ENCODE results near the gene CD36.

Gene CD36

DNA sequence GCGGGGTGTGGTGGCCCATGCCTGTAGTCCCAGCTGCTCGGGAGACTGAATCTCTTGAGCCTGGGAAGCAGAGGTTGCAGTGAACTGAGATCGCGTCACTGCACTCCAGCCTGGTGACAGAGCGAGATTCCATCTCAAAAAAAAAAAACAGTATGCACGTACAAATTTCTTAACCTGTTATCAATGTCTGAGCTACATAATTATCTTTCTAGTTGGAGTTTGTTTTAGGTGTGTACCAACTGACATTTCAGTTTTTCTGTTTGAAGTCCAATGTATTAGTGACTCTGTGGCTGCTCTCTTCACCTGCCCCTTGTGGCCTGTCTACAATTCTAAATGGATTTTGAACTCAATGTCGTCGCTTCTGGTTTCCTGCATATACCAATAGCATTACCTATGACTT is 40.3 kb downstream of the CD36 start:
- Histone ChIP-seq H3K27me3 (ENCODE audit: control insufficient read depth in 1 of 2, insufficient read depth in 2 of 2, low read length in 2 of 2) (no peaks in the 10 kb centered on the region), H3K4me3 (ENCODE audit: low read depth in 1 of 2, low read length in 2 of 2) (no peak overlapping the region), H3K27ac (ENCODE audit: low read depth, low read length) (no peak overlapping the region)

DNA sequence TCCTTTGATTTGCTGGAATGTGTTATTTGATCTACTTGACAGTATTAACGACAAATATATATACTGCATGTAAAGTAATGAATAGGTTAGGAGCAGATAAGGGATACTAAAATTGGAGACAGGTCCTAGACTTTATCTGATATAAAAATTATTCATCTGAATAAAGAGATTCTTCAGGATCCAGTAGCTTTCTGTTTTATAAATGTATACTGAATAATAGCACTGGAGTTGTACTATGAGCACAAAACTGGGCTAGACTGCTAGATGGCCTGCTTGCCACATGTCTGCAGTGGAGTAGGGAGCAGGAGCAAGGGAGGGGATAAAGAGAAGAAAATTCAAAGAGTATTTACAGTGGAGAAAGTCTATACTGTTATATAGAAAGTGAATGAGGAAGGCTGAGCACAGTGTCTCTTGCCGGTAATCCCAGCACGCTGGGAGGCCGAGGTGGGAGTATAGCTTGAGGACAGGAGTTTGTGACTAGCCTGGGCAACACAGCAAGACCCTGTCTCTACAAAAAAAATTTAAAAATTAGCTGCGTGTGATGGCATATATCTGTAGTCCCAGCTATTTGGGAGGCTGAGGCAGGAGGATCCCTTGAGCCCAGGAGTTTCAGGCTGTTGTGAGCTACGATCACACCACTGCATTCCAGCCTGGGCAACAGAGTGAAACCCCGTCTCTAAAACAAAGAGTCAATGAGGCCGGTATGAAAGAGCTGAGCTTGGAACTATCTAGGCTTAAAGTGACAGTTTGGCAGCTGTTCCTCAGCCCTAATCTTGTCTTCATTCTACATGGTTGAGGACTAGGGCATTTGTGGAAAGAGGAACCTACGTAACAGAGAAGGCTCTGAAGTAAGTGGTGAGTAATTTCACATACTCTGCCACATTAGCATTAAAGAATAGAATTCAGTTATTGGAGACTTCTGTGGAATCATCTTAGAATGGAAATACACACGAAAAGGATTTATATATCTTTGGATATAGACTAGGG is 41.8 kb downstream of the CD36 start:
- no peaks in the 10 kb centered on the region for H3K27me3 ChIP-seq (ENCODE audit: control insufficient read depth in 1 of 2, insufficient read depth in 2 of 2, low read length in 2 of 2)
- no peak overlapping the region for H3K27ac ChIP-seq (ENCODE audit: low read depth, low read length)
- H3K4me1 ChIP-seq (ENCODE audit: insufficient read depth, low read length): no peaks in the 10 kb centered on the region
- no peak overlapping the region for H3K9ac ChIP-seq (ENCODE audit: low read length)
- no peak overlapping the region for H3K4me3 ChIP-seq (ENCODE audit: low read depth in 1 of 2, low read length in 2 of 2)
- no peaks in the 10 kb centered on the region for H3K36me3 ChIP-seq (ENCODE audit: insufficient read depth, low read length)
- no peaks in the 10 kb centered on the region for H3K9me3 ChIP-seq (ENCODE audit: low read length)

More for the DNA sequence above, 40.3 kb downstream of the CD36 start:
- H3K4me1 ChIP-seq (ENCODE audit: insufficient read depth, low read length): no peaks in the 10 kb centered on the region
- no peaks in the 10 kb centered on the region for H3K36me3 ChIP-seq (ENCODE audit: insufficient read depth, low read length)
- no peaks in the 10 kb centered on the region for H3K9me3 ChIP-seq (ENCODE audit: low read length)
- H3K9ac ChIP-seq (ENCODE audit: low read length): no peak overlapping the region

DNA sequence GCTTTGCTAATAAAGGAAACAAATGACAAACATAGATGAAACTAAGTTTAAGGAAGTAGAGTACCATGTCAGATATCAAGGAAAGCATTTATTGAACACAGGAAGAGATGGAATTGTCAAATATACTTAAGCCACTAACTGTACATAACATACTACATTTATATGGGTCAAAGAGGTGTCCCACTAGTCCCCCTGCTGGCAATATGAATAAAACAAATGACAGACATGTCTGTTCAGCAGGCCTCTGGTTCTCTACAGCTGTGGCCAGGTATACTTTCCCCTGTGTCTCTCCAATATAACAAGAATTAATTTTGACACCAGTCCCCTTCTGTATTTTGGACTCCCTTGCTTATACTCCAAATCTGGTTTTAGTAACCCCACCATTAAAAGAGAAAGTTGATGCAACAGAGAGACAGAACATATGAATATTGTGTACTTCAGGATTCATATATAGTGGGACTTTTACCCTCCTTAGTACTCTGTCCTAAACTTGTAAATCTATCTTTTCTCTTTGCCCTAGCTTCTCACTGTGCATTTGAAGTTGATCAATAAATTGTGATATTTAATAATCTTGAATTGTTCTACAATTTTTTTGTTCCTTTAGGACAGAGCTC is 42.9 kb downstream of the CD36 start:
- H3K9me3 ChIP-seq (ENCODE audit: low read length): no peaks in the 10 kb centered on the region
- no peaks in the 10 kb centered on the region for H3K27me3 ChIP-seq (ENCODE audit: control insufficient read depth in 1 of 2, insufficient read depth in 2 of 2, low read length in 2 of 2)

DNA sequence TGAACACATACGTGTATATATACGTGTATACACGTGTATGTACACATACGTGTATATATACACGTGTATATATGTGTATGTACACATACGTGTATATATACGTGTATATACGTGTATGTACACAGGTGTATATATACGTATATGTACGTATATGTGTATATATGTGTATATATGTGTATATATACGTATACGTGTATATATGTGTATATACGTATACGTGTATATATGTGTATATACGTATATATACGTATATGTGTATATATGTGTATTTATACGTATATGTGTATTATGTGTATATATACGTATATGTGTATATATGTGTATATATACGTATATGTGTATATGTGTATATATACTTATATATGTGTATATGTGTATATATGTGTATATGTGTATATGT is 44.3 kb downstream of the CD36 start:
- Histone ChIP-seq H3K36me3 (ENCODE audit: insufficient read depth, low read length) (no peaks in the 10 kb centered on the region), H3K4me3 (ENCODE audit: low read depth in 1 of 2, low read length in 2 of 2) (no peak overlapping the region), H3K27ac (ENCODE audit: low read depth, low read length) (no peak overlapping the region), H3K9ac (ENCODE audit: low read length) (no peak overlapping the region), H3K4me1 (ENCODE audit: insufficient read depth, low read length) (no peaks in the 10 kb centered on the region), H3K9me3 (ENCODE audit: low read length) (no peaks in the 10 kb centered on the region), H3K27me3 (ENCODE audit: control insufficient read depth in 1 of 2, insufficient read depth in 2 of 2, low read length in 2 of 2) (no peaks in the 10 kb centered on the region)

More for the DNA sequence above, 42.9 kb downstream of the CD36 start:
- no peak overlapping the region for H3K9ac ChIP-seq (ENCODE audit: low read length)
- no peak overlapping the region for H3K4me3 ChIP-seq (ENCODE audit: low read depth in 1 of 2, low read length in 2 of 2)
- H3K4me1 ChIP-seq (ENCODE audit: insufficient read depth, low read length): no peaks in the 10 kb centered on the region
- H3K36me3 ChIP-seq (ENCODE audit: insufficient read depth, low read length): no peaks in the 10 kb centered on the region
- H3K27ac ChIP-seq (ENCODE audit: low read depth, low read length): no peak overlapping the region

DNA sequence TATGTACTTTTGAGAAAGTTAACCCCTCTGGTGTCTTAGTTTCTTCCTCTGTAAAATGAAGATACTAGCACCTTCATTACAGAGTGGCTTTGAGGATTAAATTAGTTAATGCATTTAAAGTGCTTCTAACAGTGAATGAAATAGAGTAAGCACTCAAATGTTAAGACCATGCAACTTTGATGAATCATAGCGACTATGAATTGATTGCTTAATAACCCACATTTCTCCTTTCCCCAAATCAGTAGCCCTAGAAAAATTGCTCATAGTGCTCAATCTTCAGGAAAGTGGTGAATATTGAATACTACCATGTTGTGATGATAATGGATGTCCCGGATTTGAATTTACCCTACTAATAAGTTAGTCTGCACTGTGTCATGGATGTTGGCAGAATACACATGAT is 48.1 kb downstream of the CD36 start:
- Histone ChIP-seq H3K9me3 (ENCODE audit: low read length) (no peaks in the 10 kb centered on the region), H3K36me3 (ENCODE audit: insufficient read depth, low read length) (no peaks in the 10 kb centered on the region), H3K27ac (ENCODE audit: low read depth, low read length) (no peak overlapping the region), H3K27me3 (ENCODE audit: control insufficient read depth in 1 of 2, insufficient read depth in 2 of 2, low read length in 2 of 2) (no peaks in the 10 kb centered on the region), H3K4me1 (ENCODE audit: insufficient read depth, low read length) (no peaks in the 10 kb centered on the region), H3K4me3 (ENCODE audit: low read depth in 1 of 2, low read length in 2 of 2) (no peak overlapping the region), H3K9ac (ENCODE audit: low read length) (no peak overlapping the region)

DNA sequence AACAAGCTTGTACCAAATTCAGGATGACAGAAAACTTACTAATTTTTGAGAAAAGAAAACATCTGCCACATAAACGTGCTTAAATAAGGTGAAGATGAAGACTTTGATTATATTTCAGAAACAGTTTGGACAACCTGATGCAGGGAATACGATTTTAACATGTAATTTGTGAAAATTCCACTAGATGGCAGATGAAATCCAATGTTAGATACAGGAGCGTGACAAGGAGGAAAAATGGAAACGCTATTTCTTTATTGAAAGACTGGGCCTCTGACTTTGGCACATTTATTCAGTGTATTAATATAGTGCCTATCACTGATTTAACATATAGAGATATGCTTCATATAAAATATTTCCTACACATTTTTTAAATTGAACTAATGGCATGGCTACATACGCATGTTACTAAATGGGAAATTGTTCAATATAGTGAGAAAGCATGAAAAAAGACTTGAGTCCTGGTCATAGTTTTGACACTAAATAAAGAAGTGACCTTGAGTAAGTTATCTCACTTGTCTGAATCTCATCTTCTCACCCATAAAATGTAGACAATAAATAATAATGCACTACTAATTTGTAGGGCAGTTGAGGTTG is 60.7 kb downstream of the CD36 start:
- Histone ChIP-seq H3K27ac (ENCODE audit: low read depth, low read length) (no peak overlapping the region), H3K36me3 (ENCODE audit: insufficient read depth, low read length) (no peaks in the 10 kb centered on the region), H3K9ac (ENCODE audit: low read length) (no peak overlapping the region), H3K9me3 (ENCODE audit: low read length) (no peaks in the 10 kb centered on the region), H3K27me3 (ENCODE audit: control insufficient read depth in 1 of 2, insufficient read depth in 2 of 2, low read length in 2 of 2) (no peaks in the 10 kb centered on the region), H3K4me1 (ENCODE audit: insufficient read depth, low read length) (peaks cover 17% of the 10 kb centered on the region), H3K4me3 (ENCODE audit: low read depth in 1 of 2, low read length in 2 of 2) (no peak overlapping the region)

DNA sequence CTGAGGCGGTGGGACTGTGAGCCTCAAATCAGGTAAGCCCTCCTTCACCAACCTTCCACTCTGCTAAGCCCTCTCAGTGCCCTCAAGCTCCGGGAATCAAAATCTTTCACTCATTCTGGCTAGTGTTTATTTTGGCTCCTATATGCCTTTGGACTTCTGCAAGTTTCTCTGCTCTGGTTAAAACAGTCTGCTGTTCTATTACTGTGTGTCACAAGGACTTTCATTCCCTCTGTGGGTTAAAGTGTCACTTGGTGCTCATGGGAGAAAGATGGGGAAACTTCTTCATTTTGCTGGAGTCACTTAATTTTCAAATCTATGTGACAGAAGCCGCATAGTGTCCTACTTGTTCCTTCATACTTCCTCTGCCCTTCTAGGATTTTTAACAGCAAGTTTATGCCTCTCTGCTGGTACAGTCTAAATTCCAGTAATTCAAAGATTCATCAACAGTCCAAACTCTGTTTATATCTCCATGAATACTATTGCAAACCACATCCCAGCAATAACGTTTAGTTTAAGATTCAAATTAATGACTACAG is 61.3 kb downstream of the CD36 start:
- H3K27me3 ChIP-seq (ENCODE audit: control insufficient read depth in 1 of 2, insufficient read depth in 2 of 2, low read length in 2 of 2): no peaks in the 10 kb centered on the region
- H3K27ac ChIP-seq (ENCODE audit: low read depth, low read length): no peak overlapping the region
- H3K9me3 ChIP-seq (ENCODE audit: low read length): no peaks in the 10 kb centered on the region
- H3K4me1 ChIP-seq (ENCODE audit: insufficient read depth, low read length): peaks cover 17% of the 10 kb centered on the region
- H3K4me3 ChIP-seq (ENCODE audit: low read depth in 1 of 2, low read length in 2 of 2): no peak overlapping the region
- H3K36me3 ChIP-seq (ENCODE audit: insufficient read depth, low read length): no peaks in the 10 kb centered on the region
- no peak overlapping the region for H3K9ac ChIP-seq (ENCODE audit: low read length)

DNA sequence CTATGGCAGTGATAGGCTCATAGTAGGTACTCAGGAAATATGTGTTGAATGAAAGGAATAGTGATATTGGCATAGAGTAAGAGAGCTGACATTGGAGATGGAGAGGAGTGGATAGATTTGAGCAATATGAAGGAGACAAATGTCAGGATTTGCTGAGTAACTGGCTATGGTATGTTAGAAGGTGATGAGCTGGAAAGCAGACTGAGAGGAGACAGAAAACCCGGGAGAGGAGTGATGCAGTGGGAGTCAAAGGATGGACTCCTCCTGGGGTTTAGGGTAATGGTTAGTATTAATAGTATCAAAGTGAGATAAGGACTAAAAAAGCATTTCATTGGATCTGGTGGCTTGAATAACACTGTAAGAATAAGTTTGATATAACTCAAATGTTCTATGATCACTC is 64.8 kb downstream of the CD36 start:
- H3K4me1 ChIP-seq (ENCODE audit: insufficient read depth, low read length): peaks cover 17% of the 10 kb centered on the region
- no peak overlapping the region for H3K27ac ChIP-seq (ENCODE audit: low read depth, low read length)
- no peaks in the 10 kb centered on the region for H3K27me3 ChIP-seq (ENCODE audit: control insufficient read depth in 1 of 2, insufficient read depth in 2 of 2, low read length in 2 of 2)
- no peaks in the 10 kb centered on the region for H3K9me3 ChIP-seq (ENCODE audit: low read length)
- H3K9ac ChIP-seq (ENCODE audit: low read length): no peak overlapping the region
- H3K4me3 ChIP-seq (ENCODE audit: low read depth in 1 of 2, low read length in 2 of 2): no peak overlapping the region
- no peaks in the 10 kb centered on the region for H3K36me3 ChIP-seq (ENCODE audit: insufficient read depth, low read length)

DNA sequence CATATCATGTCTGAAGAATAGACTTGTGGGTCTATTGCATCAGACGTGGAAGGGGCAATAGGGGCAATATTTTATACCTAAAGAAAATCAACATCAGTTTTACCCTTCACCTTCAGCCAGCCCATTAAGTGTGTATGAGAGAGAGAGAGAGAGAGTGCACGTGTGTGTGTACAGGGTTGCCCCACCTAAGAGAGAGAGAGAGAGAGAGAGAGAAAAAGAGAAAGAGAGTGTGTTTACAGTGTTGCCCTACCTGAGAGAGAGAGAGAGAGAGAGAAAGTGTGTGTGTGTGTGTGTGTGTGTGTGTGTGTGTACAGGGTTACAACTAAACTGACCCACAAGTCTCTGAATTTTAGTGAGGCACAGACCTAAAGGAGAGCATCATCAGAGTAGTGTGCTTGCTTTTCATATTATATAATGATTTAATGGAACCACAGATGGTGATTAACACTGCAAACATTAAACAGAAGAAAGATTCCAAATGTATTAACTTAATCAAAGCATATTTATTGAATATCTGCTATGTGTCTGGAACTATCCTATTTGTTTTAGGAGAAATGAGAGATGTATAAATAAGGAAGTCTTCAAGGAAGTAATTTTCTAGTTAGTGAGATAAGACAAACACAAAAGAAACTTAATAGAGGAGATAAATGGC is 66.8 kb downstream of the CD36 start:
- no peak overlapping the region for H3K27ac ChIP-seq (ENCODE audit: low read depth, low read length)
- no peak overlapping the region for H3K4me3 ChIP-seq (ENCODE audit: low read depth in 1 of 2, low read length in 2 of 2)
- H3K4me1 ChIP-seq (ENCODE audit: insufficient read depth, low read length): peaks cover 5% of the 10 kb centered on the region
- H3K36me3 ChIP-seq (ENCODE audit: insufficient read depth, low read length): no peaks in the 10 kb centered on the region
- H3K9me3 ChIP-seq (ENCODE audit: low read length): no peaks in the 10 kb centered on the region
- no peaks in the 10 kb centered on the region for H3K27me3 ChIP-seq (ENCODE audit: control insufficient read depth in 1 of 2, insufficient read depth in 2 of 2, low read length in 2 of 2)
- H3K9ac ChIP-seq (ENCODE audit: low read length): no peak overlapping the region

DNA sequence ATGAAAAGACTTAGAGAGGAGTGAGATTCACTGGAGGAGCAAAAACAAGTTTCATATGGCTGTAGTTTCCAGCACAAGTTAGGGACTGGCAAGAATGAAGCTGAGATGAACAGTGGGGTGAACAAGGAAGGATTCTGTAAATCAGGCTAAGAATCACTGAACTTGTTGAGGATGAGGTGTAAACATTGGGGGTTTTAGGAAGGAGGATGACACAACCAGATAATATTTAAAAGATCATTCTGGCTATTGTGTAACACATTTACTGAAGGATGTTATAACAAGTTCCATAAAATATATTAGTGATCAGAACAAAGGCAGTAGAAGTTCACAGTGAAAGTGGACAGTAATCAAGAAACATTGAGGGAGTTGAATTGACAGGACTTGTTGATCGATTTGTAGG is 68.9 kb downstream of the CD36 start:
- no peaks in the 10 kb centered on the region for H3K9me3 ChIP-seq (ENCODE audit: low read length)
- H3K36me3 ChIP-seq (ENCODE audit: insufficient read depth, low read length): no peaks in the 10 kb centered on the region
- H3K4me1 ChIP-seq (ENCODE audit: insufficient read depth, low read length): no peaks in the 10 kb centered on the region
- no peak overlapping the region for H3K27ac ChIP-seq (ENCODE audit: low read depth, low read length)
- no peak overlapping the region for H3K4me3 ChIP-seq (ENCODE audit: low read depth in 1 of 2, low read length in 2 of 2)
- no peaks in the 10 kb centered on the region for H3K27me3 ChIP-seq (ENCODE audit: control insufficient read depth in 1 of 2, insufficient read depth in 2 of 2, low read length in 2 of 2)
- no peak overlapping the region for H3K9ac ChIP-seq (ENCODE audit: low read length)

DNA sequence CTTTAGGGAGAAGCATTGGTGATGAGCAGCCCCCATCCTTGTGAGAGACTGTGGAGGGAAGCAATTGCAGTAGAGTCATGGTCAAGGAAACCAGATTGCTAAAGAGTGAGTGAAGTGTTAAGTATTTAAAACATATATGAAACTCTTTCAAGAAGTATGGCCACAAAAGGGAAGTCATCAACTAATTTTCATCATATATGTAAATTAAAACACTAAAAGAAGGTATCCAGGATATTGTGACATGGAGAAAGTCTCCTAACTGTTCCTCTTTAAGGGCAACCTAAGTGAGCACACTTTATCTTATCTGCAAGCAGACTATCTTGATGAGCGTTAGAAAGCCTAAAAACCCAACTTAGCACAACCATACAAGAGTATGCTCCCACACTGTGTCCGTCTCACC is 69.7 kb downstream of the CD36 start:
- Histone ChIP-seq H3K4me3 (ENCODE audit: low read depth in 1 of 2, low read length in 2 of 2) (no peak overlapping the region), H3K27ac (ENCODE audit: low read depth, low read length) (no peak overlapping the region), H3K4me1 (ENCODE audit: insufficient read depth, low read length) (no peaks in the 10 kb centered on the region), H3K36me3 (ENCODE audit: insufficient read depth, low read length) (no peaks in the 10 kb centered on the region), H3K27me3 (ENCODE audit: control insufficient read depth in 1 of 2, insufficient read depth in 2 of 2, low read length in 2 of 2) (no peaks in the 10 kb centered on the region), H3K9ac (ENCODE audit: low read length) (no peak overlapping the region), H3K9me3 (ENCODE audit: low read length) (no peaks in the 10 kb centered on the region)

Measured in muscle layer of colon (tissue), 2 donors.